GM23338 (cell line): Measurements from ENCODE around the gene PHKG1. TPM values are rescaled to one million over a fixed set of nuclear protein-coding genes. Genes with fewer than 3 reads are reported as not detected.

Experiments used
- ATAC-seq: fragments of 200-7000 bp; cut with Tn5 transposase; 3 replicates; pipeline ENCODE4 v1.9.1; 2020
- DNase-seq: peaks from one replicate; pipeline ENCODE4 v3.0.0-alpha.2; 2015; ENCODE audit warnings: low spot score
- H2AFZ ChIP-seq: fragments of 200-600 bp; sonication (generic); 2 replicates; pipeline ENCODE4 v1.8.0; 2016; ENCODE audit warnings: antibody characterized with exemption, mild to moderate bottlenecking, moderate library complexity
- H3F3A ChIP-seq: fragments of 200-600 bp; sonication (generic); replicated peaks from 2 replicates; pipeline ENCODE4 v1.8.0; 2017; ENCODE audit warnings: antibody characterized with exemption, mixed run types, low read depth
- H3K27ac ChIP-seq: fragments of 200-600 bp; sonication (generic); 2 replicates; pipeline ENCODE4 v1.6.1; 2016; ENCODE audit warnings: low read depth
- H3K27me3 ChIP-seq: fragments of 200-600 bp; sonication (generic); 2 replicates; pipeline ENCODE4 v1.8.0; 2016; ENCODE audit warnings: mild to moderate bottlenecking, mixed run types, moderate library complexity; ENCODE audit not compliant: insufficient read depth
- H3K36me3 ChIP-seq: fragments of 200-600 bp; sonication (generic); 2 replicates; pipeline ENCODE4 v1.8.0; 2016; ENCODE audit warnings: mild to moderate bottlenecking; ENCODE audit not compliant: insufficient read depth
- H3K4me1 ChIP-seq: fragments of 200-600 bp; sonication (generic); 2 replicates; pipeline ENCODE4 v1.8.0; 2016; ENCODE audit warnings: mild to moderate bottlenecking, moderate library complexity; ENCODE audit not compliant: insufficient read depth
- H3K4me2 ChIP-seq: fragments of 200-600 bp; sonication (generic); 2 replicates; pipeline ENCODE4 v1.7.1; 2017; ENCODE audit warnings: mixed run types
- H3K4me3 ChIP-seq: fragments of 200-600 bp; sonication (generic); 2 replicates; pipeline ENCODE4 v1.6.1; 2016; ENCODE audit warnings: mixed run types
- H3K79me2 ChIP-seq: fragments of 200-600 bp; sonication (generic); replicated peaks from 2 replicates; pipeline ENCODE4 v1.8.0; 2017; ENCODE audit warnings: mild to moderate bottlenecking; ENCODE audit not compliant: insufficient read depth
- H3K9me2 ChIP-seq: fragments of 200-600 bp; sonication (generic); 2 replicates; pipeline ENCODE4 v1.8.0; 2017; ENCODE audit not compliant: insufficient read depth
- H4K20me1 ChIP-seq: fragments of 200-600 bp; sonication (generic); replicated peaks from 2 replicates; pipeline ENCODE4 v1.8.0; 2017; ENCODE audit warnings: mild to moderate bottlenecking; ENCODE audit not compliant: insufficient read depth
- H3K27ac Mint-ChIP-seq: 2 replicates; pipeline ENCODE4 v1.8.0; 2020; ENCODE audit warnings: inconsistent platforms, mild to moderate bottlenecking, moderate library complexity, mixed read lengths
- H3K27me3 Mint-ChIP-seq: 3 replicates; pipeline ENCODE4 v1.8.0; 2022; ENCODE audit warnings: low read depth, mild to moderate bottlenecking, moderate library complexity, mixed read lengths, inconsistent platforms; ENCODE audit not compliant: insufficient read depth, poor library complexity
- H3K36me3 Mint-ChIP-seq: 3 replicates; pipeline ENCODE4 v1.8.0; 2021; ENCODE audit warnings: low read depth, mild to moderate bottlenecking, inconsistent platforms, moderate library complexity, mixed read lengths
- H3K4me1 Mint-ChIP-seq: 3 replicates; pipeline ENCODE4 v1.8.0; 2020; ENCODE audit warnings: mild to moderate bottlenecking, inconsistent platforms, mixed read lengths
- H3K4me3 Mint-ChIP-seq: 3 replicates; pipeline ENCODE4 v1.8.0; 2021; ENCODE audit warnings: moderate library complexity, mild to moderate bottlenecking, inconsistent platforms, mixed read lengths
- H3K9me3 Mint-ChIP-seq: 3 replicates; pipeline ENCODE4 v1.8.0; 2020; ENCODE audit warnings: moderate library complexity, mild to moderate bottlenecking, inconsistent platforms, mixed read lengths
- CREB1 ChIP-seq: fragments of 250-450 bp; sonication (Bioruptor Pico); IDR thresholded peaks from 2 replicates; pipeline ENCODE4 v1.5.0; 2020; ENCODE audit warnings: low read depth, mild to moderate bottlenecking, moderate library complexity
- EZH2 ChIP-seq: fragments of 200-600 bp; sonication (generic); IDR thresholded peaks from one replicate; pipeline ENCODE4 v1.8.0; 2017; ENCODE audit warnings: antibody characterized with exemption, mild to moderate bottlenecking, low read depth; ENCODE audit not compliant: unreplicated experiment
- EZH2phosphoT487 ChIP-seq: fragments of 200-600 bp; sonication (generic); IDR thresholded peaks from one replicate; pipeline ENCODE4 v1.8.1; 2018; ENCODE audit warnings: antibody characterized with exemption; ENCODE audit not compliant: unreplicated experiment
- JUNB ChIP-seq: IDR thresholded peaks from one replicate; pipeline ENCODE4 v1.6.1; 2016; ENCODE audit warnings: antibody characterized with exemption; ENCODE audit not compliant: unreplicated experiment
- NANOG ChIP-seq: IDR thresholded peaks from 2 replicates; pipeline ENCODE4 v1.6.1; 2016; ENCODE audit warnings: antibody characterized with exemption, borderline replicate concordance
- POLR2AphosphoS5 ChIP-seq: IDR thresholded peaks from 2 replicates; pipeline ENCODE4 v1.6.1; 2016; ENCODE audit warnings: antibody characterized with exemption, low read depth
- STAT1 ChIP-seq: IDR thresholded peaks from one replicate; pipeline ENCODE4 v1.6.1; 2016; ENCODE audit warnings: antibody characterized with exemption; ENCODE audit not compliant: unreplicated experiment
- ZNF114 ChIP-seq: fragments of 250-450 bp; sonication (Bioruptor Pico); IDR thresholded peaks from 2 replicates; pipeline ENCODE4 v1.5.0; 2020; ENCODE audit warnings: mild to moderate bottlenecking, moderate library complexity
- ZNF331 ChIP-seq: fragments of 250-450 bp; sonication (Bioruptor Pico); IDR thresholded peaks from 2 replicates; pipeline ENCODE4 v1.5.0; 2020; ENCODE audit warnings: low read depth, mild to moderate bottlenecking, moderate library complexity
- polyA plus RNA-seq: library from polyadenylated mRNA; unstranded; fragments of >200 nt; fragmentation: Nextera tagmentation; extraction: Ambion mirVana; gene quantifications from 2 replicates; pipeline ENCODE4 v1.2.1, GENCODE V29; 2016
- total RNA-seq: library from RNA; depleted of rRNA; stranded (reverse); fragments of >200 nt; shearing (Covaris generic); gene quantifications from 2 replicates; pipeline ENCODE4 v1.2.3, GENCODE V29; 2014
- TF ChIP-seq, protein P1 (sequence below): fragments of 250-450 bp; sonication (Bioruptor Pico); IDR thresholded peaks from 2 replicates; pipeline ENCODE4 v1.5.0; 2020; ENCODE audit warnings: mild to moderate bottlenecking, moderate library complexity
- TF ChIP-seq, protein P2 (sequence below): IDR thresholded peaks from one replicate; pipeline ENCODE4 v1.6.1; 2018; ENCODE audit warnings: antibody characterized with exemption; ENCODE audit not compliant: unreplicated experiment
- TF ChIP-seq, protein P3 (sequence below): IDR thresholded peaks from 2 replicates; pipeline ENCODE4 v1.6.1; 2016; ENCODE audit warnings: antibody characterized with exemption
- TF ChIP-seq, protein P4 (sequence below), 2 experiments: fragments of 200-600 bp in 1 of 2; sonication (generic) in 1 of 2; conservative IDR thresholded peaks; 2 replicates each; pipeline versions ENCODE4 v1.5.1 to v1.6.1; 2016 to 2017; ENCODE audit warnings: antibody characterized with exemption in 2 of 2, low read depth in 2 of 2, mild to moderate bottlenecking in 2 of 2, moderate library complexity in 1 of 2

PHKG1 gene
- total and polyA plus RNA-seq, 2 experiments from 2014 or later, result not detected

DNA sequence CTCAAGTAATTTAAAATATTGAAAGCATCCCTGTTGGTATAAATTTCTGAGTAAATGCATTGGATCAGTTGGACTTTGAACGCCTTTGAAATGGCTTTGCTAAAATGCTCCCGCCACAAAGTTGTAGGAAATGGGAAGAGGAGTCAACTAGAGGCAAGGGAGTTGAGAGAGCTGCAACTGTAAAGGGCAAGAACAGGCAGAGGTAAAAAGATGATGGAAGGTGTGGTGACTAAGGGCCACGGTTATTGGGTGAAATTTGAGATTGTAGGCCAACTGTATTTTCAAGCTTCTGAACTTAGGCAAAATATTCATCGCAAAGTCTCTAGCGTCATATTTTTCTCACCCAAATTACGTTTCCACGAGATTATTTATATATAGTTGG is 29.3 kb downstream of the PHKG1 start (continued):
- TF ChIP-seq, protein P1, sequence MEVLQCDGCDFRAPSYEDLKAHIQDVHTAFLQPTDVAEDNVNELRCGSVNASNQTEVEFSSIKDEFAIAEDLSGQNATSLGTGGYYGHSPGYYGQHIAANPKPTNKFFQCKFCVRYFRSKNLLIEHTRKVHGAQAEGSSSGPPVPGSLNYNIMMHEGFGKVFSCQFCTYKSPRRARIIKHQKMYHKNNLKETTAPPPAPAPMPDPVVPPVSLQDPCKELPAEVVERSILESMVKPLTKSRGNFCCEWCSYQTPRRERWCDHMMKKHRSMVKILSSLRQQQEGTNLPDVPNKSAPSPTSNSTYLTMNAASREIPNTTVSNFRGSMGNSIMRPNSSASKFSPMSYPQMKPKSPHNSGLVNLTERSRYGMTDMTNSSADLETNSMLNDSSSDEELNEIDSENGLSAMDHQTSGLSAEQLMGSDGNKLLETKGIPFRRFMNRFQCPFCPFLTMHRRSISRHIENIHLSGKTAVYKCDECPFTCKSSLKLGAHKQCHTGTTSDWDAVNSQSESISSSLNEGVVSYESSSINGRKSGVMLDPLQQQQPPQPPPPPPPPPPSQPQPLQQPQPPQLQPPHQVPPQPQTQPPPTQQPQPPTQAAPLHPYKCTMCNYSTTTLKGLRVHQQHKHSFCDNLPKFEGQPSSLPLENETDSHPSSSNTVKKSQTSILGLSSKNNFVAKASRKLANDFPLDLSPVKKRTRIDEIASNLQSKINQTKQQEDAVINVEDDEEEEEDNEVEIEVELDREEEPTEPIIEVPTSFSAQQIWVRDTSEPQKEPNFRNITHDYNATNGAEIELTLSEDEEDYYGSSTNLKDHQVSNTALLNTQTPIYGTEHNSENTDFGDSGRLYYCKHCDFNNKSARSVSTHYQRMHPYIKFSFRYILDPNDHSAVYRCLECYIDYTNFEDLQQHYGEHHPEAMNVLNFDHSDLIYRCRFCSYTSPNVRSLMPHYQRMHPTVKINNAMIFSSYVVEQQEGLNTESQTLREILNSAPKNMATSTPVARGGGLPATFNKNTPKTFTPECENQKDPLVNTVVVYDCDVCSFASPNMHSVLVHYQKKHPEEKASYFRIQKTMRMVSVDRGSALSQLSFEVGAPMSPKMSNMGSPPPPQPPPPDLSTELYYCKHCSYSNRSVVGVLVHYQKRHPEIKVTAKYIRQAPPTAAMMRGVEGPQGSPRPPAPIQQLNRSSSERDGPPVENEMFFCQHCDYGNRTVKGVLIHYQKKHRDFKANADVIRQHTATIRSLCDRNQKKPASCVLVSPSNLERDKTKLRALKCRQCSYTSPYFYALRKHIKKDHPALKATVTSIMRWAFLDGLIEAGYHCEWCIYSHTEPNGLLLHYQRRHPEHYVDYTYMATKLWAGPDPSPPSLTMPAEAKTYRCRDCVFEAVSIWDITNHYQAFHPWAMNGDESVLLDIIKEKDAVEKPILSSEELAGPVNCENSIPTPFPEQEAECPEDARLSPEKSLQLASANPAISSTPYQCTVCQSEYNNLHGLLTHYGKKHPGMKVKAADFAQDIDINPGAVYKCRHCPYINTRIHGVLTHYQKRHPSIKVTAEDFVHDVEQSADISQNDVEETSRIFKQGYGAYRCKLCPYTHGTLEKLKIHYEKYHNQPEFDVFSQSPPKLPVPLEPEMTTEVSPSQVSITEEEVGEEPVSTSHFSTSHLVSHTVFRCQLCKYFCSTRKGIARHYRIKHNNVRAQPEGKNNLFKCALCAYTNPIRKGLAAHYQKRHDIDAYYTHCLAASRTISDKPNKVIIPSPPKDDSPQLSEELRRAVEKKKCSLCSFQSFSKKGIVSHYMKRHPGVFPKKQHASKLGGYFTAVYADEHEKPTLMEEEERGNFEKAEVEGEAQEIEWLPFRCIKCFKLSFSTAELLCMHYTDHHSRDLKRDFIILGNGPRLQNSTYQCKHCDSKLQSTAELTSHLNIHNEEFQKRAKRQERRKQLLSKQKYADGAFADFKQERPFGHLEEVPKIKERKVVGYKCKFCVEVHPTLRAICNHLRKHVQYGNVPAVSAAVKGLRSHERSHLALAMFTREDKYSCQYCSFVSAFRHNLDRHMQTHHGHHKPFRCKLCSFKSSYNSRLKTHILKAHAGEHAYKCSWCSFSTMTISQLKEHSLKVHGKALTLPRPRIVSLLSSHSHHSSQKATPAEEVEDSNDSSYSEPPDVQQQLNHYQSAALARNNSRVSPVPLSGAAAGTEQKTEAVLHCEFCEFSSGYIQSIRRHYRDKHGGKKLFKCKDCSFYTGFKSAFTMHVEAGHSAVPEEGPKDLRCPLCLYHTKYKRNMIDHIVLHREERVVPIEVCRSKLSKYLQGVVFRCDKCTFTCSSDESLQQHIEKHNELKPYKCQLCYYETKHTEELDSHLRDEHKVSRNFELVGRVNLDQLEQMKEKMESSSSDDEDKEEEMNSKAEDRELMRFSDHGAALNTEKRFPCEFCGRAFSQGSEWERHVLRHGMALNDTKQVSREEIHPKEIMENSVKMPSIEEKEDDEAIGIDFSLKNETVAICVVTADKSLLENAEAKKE (CRISPR knock-in tag), result no peak
- no peak for TF ChIP-seq CREB1 (CRISPR knock-in tag)
- no peak for TF ChIP-seq EZH2phosphoT487
- no peak for TF ChIP-seq ZNF114 (CRISPR knock-in tag)
- TF ChIP-seq NANOG, result no peak

DNA sequence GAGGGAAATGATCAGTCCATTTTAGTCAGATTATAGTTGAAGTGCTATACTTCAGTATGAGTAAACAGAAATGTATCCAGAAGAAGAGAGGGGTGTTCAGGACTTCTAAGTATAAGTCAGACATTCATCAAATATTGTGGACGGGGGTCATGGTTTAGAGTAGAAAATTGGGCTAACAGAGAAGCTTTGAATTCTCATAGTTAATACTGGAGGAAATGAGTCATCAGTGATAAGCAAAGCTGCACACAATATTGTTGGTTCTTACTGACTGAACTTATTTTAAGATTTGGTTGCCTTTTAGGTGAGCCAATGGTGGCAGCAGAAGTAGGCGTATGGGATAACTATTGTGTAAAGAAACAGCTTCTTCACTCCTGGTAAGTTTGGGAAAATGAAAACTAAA is 30.4 kb downstream of the PHKG1 start:
- no peak overlapping the region for H3K27ac Mint-ChIP-seq
- H3K4me3 ChIP-seq, result no peak overlapping the region
- H3K4me1 ChIP-seq, result no peaks in the 10 kb centered on the region
- ATAC-seq, result no peak
- peaks cover 11% of the 10 kb centered on the region for H3K27me3 Mint-ChIP-seq
- peak overlapping the region; percentile 76; the same call in 1 of the 2 replicates for H3K27ac ChIP-seq
- H3F3A ChIP-seq, result peaks cover 51% of the 10 kb centered on the region
- H3K36me3 ChIP-seq, result peaks cover 56% of the 10 kb centered on the region
- H3K4me2 ChIP-seq, result no peak overlapping the region
- H2AFZ ChIP-seq, result no peak overlapping the region
- no peak overlapping the region for H3K4me3 Mint-ChIP-seq
- no peak for DNase-seq
- H3K36me3 Mint-ChIP-seq, result peaks cover 70% of the 10 kb centered on the region
- H3K9me3 Mint-ChIP-seq, result no peaks in the 10 kb centered on the region
- H3K79me2 ChIP-seq, result peaks cover 18% of the 10 kb centered on the region
- no peaks in the 10 kb centered on the region for H3K27me3 ChIP-seq
- peaks cover 7% of the 10 kb centered on the region; the same call in 2 of the 3 replicates for H3K4me1 Mint-ChIP-seq
- H3K9me2 ChIP-seq, result no peaks in the 10 kb centered on the region
- peaks cover 16% of the 10 kb centered on the region; the same call in 1 of the 2 replicates for H4K20me1 ChIP-seq
- TF ChIP-seq, protein P2, sequence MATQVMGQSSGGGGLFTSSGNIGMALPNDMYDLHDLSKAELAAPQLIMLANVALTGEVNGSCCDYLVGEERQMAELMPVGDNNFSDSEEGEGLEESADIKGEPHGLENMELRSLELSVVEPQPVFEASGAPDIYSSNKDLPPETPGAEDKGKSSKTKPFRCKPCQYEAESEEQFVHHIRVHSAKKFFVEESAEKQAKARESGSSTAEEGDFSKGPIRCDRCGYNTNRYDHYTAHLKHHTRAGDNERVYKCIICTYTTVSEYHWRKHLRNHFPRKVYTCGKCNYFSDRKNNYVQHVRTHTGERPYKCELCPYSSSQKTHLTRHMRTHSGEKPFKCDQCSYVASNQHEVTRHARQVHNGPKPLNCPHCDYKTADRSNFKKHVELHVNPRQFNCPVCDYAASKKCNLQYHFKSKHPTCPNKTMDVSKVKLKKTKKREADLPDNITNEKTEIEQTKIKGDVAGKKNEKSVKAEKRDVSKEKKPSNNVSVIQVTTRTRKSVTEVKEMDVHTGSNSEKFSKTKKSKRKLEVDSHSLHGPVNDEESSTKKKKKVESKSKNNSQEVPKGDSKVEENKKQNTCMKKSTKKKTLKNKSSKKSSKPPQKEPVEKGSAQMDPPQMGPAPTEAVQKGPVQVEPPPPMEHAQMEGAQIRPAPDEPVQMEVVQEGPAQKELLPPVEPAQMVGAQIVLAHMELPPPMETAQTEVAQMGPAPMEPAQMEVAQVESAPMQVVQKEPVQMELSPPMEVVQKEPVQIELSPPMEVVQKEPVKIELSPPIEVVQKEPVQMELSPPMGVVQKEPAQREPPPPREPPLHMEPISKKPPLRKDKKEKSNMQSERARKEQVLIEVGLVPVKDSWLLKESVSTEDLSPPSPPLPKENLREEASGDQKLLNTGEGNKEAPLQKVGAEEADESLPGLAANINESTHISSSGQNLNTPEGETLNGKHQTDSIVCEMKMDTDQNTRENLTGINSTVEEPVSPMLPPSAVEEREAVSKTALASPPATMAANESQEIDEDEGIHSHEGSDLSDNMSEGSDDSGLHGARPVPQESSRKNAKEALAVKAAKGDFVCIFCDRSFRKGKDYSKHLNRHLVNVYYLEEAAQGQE, result no peak
- TF ChIP-seq EZH2phosphoT487, result no peak
- TF ChIP-seq, protein P3, sequence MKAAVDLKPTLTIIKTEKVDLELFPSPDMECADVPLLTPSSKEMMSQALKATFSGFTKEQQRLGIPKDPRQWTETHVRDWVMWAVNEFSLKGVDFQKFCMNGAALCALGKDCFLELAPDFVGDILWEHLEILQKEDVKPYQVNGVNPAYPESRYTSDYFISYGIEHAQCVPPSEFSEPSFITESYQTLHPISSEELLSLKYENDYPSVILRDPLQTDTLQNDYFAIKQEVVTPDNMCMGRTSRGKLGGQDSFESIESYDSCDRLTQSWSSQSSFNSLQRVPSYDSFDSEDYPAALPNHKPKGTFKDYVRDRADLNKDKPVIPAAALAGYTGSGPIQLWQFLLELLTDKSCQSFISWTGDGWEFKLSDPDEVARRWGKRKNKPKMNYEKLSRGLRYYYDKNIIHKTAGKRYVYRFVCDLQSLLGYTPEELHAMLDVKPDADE, result no peak
- no peak for TF ChIP-seq ZNF331 (CRISPR knock-in tag)
- TF ChIP-seq CREB1 (CRISPR knock-in tag), result no peak
- TF ChIP-seq NANOG, result no peak
- no peak for TF ChIP-seq EZH2
- TF ChIP-seq, protein P4, sequence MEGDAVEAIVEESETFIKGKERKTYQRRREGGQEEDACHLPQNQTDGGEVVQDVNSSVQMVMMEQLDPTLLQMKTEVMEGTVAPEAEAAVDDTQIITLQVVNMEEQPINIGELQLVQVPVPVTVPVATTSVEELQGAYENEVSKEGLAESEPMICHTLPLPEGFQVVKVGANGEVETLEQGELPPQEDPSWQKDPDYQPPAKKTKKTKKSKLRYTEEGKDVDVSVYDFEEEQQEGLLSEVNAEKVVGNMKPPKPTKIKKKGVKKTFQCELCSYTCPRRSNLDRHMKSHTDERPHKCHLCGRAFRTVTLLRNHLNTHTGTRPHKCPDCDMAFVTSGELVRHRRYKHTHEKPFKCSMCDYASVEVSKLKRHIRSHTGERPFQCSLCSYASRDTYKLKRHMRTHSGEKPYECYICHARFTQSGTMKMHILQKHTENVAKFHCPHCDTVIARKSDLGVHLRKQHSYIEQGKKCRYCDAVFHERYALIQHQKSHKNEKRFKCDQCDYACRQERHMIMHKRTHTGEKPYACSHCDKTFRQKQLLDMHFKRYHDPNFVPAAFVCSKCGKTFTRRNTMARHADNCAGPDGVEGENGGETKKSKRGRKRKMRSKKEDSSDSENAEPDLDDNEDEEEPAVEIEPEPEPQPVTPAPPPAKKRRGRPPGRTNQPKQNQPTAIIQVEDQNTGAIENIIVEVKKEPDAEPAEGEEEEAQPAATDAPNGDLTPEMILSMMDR (conservative IDR thresholded peaks at IDR 0.05; ENCODE audit: low read depth in 2 of 2), result no peak
- no peak for TF ChIP-seq STAT1
- no peak for TF ChIP-seq JUNB
- TF ChIP-seq ZNF114 (CRISPR knock-in tag), result no peak
- TF ChIP-seq POLR2AphosphoS5, result no peak
